Measurements from ENCODE around the gene PRKN. TPM values are rescaled to one million over a fixed set of nuclear protein-coding genes. Genes with fewer than 3 reads are reported as not detected.

The PRKN gene
- total and polyA plus RNA-seq, 9 of the 15 experiments (the other 6 are each of a cell fraction or from before 2014, with no cell fraction given), result 0.03 to 0.96 (median 0.15) TPM; not detected in 2

DNA sequence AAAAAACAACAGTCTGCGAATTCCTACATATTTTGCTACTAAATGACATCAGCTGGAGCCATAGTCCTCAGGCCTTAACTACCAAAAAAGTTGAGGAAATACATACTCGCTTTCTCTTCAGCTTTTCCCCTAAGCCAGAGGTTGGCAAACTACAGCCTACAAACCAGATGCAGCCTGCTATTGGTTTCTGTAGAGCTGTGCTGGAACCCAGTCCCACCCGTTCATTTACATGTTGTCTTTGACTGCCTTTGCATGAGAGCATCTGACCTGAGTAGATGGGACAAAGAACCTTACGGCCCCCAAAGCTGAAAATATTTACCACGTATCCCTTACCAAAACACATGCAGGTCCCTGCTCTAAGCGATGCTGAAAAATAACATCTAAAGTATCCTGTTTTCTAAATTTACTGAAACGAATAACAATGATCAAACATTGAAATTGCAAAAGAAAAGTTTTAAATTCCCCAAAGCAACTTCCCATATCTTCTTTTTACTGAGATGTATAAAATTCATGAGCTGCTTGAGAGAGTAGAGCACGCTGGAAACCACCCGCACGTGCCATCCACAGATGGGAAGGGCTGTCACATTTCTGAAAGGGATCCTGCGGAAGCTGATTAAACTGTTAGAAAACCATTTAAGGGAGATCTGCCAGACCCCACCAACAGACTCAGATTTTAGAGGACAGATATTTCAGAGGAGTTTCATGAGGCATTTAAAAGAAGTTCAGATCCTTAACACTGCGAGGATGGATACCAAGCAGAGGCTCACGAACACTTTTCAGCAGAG is 124.1 kb downstream of the PRKN start (continued):
- TF ChIP-seq SMAD4 (CRISPR knock-in tag; conservative IDR thresholded peaks at IDR 0.05), result no peak
- no peak for TF ChIP-seq PHF21A (IDR thresholded peaks at IDR 0.05; ENCODE audit: borderline replicate concordance, low read depth)
- no peak for TF ChIP-seq EP400 (IDR thresholded peaks at IDR 0.05)
- no peak for TF ChIP-seq ZNF143 (CRISPR knock-in tag; IDR thresholded peaks at IDR 0.05)
- no peak for TF ChIP-seq GTF2F1 (IDR thresholded peaks at IDR 0.05; ENCODE audit: low read depth, low read length)
- TF ChIP-seq RB1 (IDR thresholded peaks at IDR 0.05; ENCODE audit: low read depth), result no peak
- no peak for TF ChIP-seq TCF3 (CRISPR knock-in tag; IDR thresholded peaks at IDR 0.05)

- H3K9me3 ChIP-seq (replicated peaks; ENCODE audit: control insufficient read depth, insufficient read depth, low read depth, low read length), result no peaks in the 10 kb centered on the region
- no TSS peak for BruUV-seq (replicated peaks)
- ATAC-seq (no peak), DNase-seq (ENCODE audit: extremely low read depth in 1 of 4, low spot score in 3 of 4) (no peak), FAIRE-seq (no peak)
- in situ Hi-C loops (cut with MboI) (no loop called here), intact Hi-C loops (cut with micrococcal nuclease) (no loop called here)
- H3K4me1 ChIP-seq (replicated peaks in 1 of 2; ENCODE audit: control insufficient read depth in 2 of 2, insufficient read depth in 2 of 2, low read length in 2 of 2), result no peaks in the 10 kb centered on the region
- H4K20me1 ChIP-seq (replicated peaks; ENCODE audit: control insufficient read depth, insufficient read depth, low read length), result no peaks in the 10 kb centered on the region
- H3K9ac ChIP-seq (ENCODE audit: insufficient read depth in 1 of 2, low read depth in 2 of 2, low read length in 2 of 2), result no peak overlapping the region
- ChIA-PET CTCF (ENCODE audit: low intra/inter-chr PET ratio) (no interaction called here), POLR2A (no interaction called here)
- under 1% methylated on average over 6 of the region's 6 CpGs for WGBS (ENCODE audit: insufficient coverage, low coverage, missing lambda C conversion rate)
- no peaks in the 10 kb centered on the region for H3K27me3 ChIP-seq (ENCODE audit: control insufficient read depth in 2 of 2, insufficient read depth in 2 of 2, low read length in 2 of 2)
- H3K36me3 ChIP-seq (ENCODE audit: control insufficient read depth, insufficient read depth, low read length), result no peaks in the 10 kb centered on the region
- H3K27ac ChIP-seq (ENCODE audit: extremely low read depth, low read depth, low read length), result no peak overlapping the region
- H3K4me3 ChIP-seq, result no peak overlapping the region
- no peak overlapping the region for H3K4me2 ChIP-seq (ENCODE audit: insufficient read depth, low read length)
- no peaks in the 10 kb centered on the region for H3K9me1 ChIP-seq (ENCODE audit: control insufficient read depth, insufficient read depth, low read length)
- no peak overlapping the region for H2AFZ ChIP-seq (ENCODE audit: low read depth, low read length)
- no peaks in the 10 kb centered on the region for H3K79me2 ChIP-seq (ENCODE audit: control insufficient read depth, insufficient read depth, low read length)
- TF ChIP-seq POLR3G (IDR thresholded peaks at IDR 0.05; ENCODE audit: extremely low read depth, insufficient read length, insufficient replicate concordance) (no peak), YY1 (IDR thresholded peaks at IDR 0.05; ENCODE audit: borderline replicate concordance in 1 of 3, control insufficient read depth in 1 of 3, extremely low read depth in 1 of 3, insufficient read depth in 3 of 3, insufficient read length in 1 of 3, insufficient replicate concordance in 2 of 3, low read depth in 1 of 3, low read length in 2 of 3) (no peak), GATAD2B (IDR thresholded peaks at IDR 0.05; ENCODE audit: borderline replicate concordance) (no peak), HLTF (IDR thresholded peaks at IDR 0.05) (no peak), HMGXB4 (CRISPR knock-in tag; IDR thresholded peaks at IDR 0.05) (no peak), SMC3 (conservative IDR thresholded peaks at IDR 0.05; ENCODE audit: insufficient read depth, low read depth, low read length) (no peak), SAP30 (IDR thresholded peaks at IDR 0.05; ENCODE audit: borderline replicate concordance, insufficient read depth, low read depth, low read length, poor library complexity, severe bottlenecking) (no peak), PTRF (tag; IDR thresholded peaks at IDR 0.05) (no peak), MXI1 (IDR thresholded peaks at IDR 0.05; ENCODE audit: low read depth, low read length) (no peak), ZZZ3 (IDR thresholded peaks at IDR 0.05) (no peak), NR2C2 (CRISPR knock-in tag; IDR thresholded peaks at IDR 0.05) (no peak), NR2C2 (tag; IDR thresholded peaks at IDR 0.05) (no peak), RNF2 (IDR thresholded peaks at IDR 0.05) (no peak), YBX1 (IDR thresholded peaks at IDR 0.05) (no peak), NFE2L1 (tag; IDR thresholded peaks at IDR 0.05; ENCODE audit: borderline replicate concordance, low read depth) (no peak)
Observed at GRCh38 chr6:162602759-162603158, 124.8 kb downstream of the PRKN start.
